Measurements from ENCODE around the gene EGFL6. TPM values are rescaled to one million over a fixed set of nuclear protein-coding genes. Genes with fewer than 3 reads are reported as not detected.

The EGFL6 gene
- total RNA-seq, 1 experiment from 2014 or later = not detected

DNA sequence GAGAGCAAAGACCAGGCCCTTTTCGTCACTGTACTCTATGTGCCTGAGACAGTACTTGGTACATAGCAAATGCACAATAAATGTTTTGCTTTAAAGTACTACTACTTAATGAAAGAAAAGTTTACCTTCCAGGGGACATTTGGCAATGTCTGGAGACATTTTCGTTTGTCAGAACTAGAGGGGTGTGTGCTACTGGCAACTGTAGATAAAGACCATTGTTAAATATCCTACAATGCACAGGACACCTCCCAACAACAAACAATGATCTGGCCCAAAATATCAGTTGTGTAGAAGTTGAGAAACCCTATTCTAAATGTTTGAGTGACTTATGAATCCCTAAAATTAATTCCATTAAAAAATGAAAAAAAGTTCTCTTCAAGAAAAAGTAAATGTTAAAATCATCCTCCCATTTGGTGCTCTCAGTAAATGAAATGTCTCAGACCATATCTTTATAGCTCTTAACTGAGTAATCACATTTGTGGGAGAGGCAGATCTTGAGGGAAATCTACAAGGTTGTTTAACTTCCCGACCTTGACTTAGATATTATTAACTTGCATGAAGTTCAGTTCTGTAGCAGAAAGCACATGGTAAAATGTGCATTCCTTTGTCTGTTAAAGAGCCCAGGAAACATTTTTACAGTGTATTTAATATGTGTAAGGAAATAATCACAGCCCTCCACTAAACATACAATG is 18.5 kb downstream of the EGFL6 start:
- no peak overlapping the region for H3K9ac ChIP-seq (ENCODE audit: low read length)
- DNase-seq (no peak), ATAC-seq (no peak)
- intact Hi-C loops (cut with micrococcal nuclease) = no loop called here
- H3K4me2 ChIP-seq (ENCODE audit: low read length) = no peak overlapping the region
- no peaks in the 10 kb centered on the region for H3K9me2 ChIP-seq (replicated peaks; ENCODE audit: low read length)
- no peaks in the 10 kb centered on the region for H3K36me3 ChIP-seq (ENCODE audit: low read depth, low read length)
- ChIA-PET POLR2A (ENCODE audit: unreplicated experiment) (no interaction called here), CTCF (no interaction called here)
- no peak overlapping the region for H3K27ac ChIP-seq (ENCODE audit: low read length)
- H3K79me2 ChIP-seq (ENCODE audit: low read length) = no peaks in the 10 kb centered on the region
- no peaks in the 10 kb centered on the region for H3K9me3 ChIP-seq (ENCODE audit: low read length)
- H3K4me1 ChIP-seq (ENCODE audit: insufficient read depth, low read length) = no peaks in the 10 kb centered on the region
- no peak overlapping the region for H2AFZ ChIP-seq (ENCODE audit: low read length)
- no peaks in the 10 kb centered on the region for H4K20me1 ChIP-seq (ENCODE audit: low read length)
- H3F3A ChIP-seq (ENCODE audit: low read length, unreplicated experiment) = no peaks in the 10 kb centered on the region
- no TSS peak for BruUV-seq (replicated peaks)
- TF ChIP-seq, protein P1, sequence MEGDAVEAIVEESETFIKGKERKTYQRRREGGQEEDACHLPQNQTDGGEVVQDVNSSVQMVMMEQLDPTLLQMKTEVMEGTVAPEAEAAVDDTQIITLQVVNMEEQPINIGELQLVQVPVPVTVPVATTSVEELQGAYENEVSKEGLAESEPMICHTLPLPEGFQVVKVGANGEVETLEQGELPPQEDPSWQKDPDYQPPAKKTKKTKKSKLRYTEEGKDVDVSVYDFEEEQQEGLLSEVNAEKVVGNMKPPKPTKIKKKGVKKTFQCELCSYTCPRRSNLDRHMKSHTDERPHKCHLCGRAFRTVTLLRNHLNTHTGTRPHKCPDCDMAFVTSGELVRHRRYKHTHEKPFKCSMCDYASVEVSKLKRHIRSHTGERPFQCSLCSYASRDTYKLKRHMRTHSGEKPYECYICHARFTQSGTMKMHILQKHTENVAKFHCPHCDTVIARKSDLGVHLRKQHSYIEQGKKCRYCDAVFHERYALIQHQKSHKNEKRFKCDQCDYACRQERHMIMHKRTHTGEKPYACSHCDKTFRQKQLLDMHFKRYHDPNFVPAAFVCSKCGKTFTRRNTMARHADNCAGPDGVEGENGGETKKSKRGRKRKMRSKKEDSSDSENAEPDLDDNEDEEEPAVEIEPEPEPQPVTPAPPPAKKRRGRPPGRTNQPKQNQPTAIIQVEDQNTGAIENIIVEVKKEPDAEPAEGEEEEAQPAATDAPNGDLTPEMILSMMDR (conservative IDR thresholded peaks at IDR 0.05; ENCODE audit: low read depth, low read length) = no peak
- TF ChIP-seq EZH2 (IDR thresholded peaks at IDR 0.05; ENCODE audit: low read length, unreplicated experiment) (no peak), EZH2phosphoT487 (IDR thresholded peaks at IDR 0.05; ENCODE audit: borderline replicate concordance, low read length) (no peak)
- peaks cover 52% of the 10 kb centered on the region for H3K27me3 ChIP-seq (ENCODE audit: low read length)
- no peak overlapping the region for H3K4me3 ChIP-seq (ENCODE audit: low read length)

DNA sequence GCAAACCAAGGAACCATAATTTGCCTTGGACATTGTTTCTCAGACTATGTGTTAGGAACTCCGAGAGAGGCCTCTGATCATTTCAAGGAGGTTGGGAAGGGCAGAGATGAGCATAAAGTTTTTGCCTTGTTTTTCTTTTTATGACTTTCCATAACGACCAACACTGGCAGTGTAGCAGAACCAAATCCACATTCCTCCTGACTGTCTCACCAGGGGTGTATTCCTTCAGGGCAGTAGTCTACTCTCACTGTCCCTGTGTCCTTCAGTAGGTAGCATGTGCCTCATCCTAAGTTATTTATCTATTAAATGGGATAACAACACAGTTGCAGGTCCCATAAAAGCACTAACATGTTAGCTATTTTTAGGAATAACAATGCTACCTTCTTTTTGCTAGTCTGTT is 20.8 kb downstream of the EGFL6 start:
- TF ChIP-seq EZH2 (IDR thresholded peaks at IDR 0.05; ENCODE audit: low read length, unreplicated experiment) (no peak), EZH2phosphoT487 (IDR thresholded peaks at IDR 0.05; ENCODE audit: borderline replicate concordance, low read length) (no peak)
- TF ChIP-seq, protein P1 (conservative IDR thresholded peaks at IDR 0.05; ENCODE audit: low read depth, low read length) = no peak
- no TSS peak for BruUV-seq (replicated peaks)
- no peak overlapping the region for H3K4me3 ChIP-seq (ENCODE audit: low read length)
- no peaks in the 10 kb centered on the region for H4K20me1 ChIP-seq (ENCODE audit: low read length)
- ATAC-seq = no peak
- CTCF ChIA-PET = no interaction called here
- intact Hi-C loops (cut with micrococcal nuclease) = no loop called here
- H3F3A ChIP-seq (ENCODE audit: low read length, unreplicated experiment) = no peaks in the 10 kb centered on the region
- no peak overlapping the region for H3K9ac ChIP-seq (ENCODE audit: low read length)
- POLR2A ChIA-PET (ENCODE audit: unreplicated experiment) = no interaction called here
- DNase-seq = no peak
- H3K4me1 ChIP-seq (ENCODE audit: insufficient read depth, low read length) = no peaks in the 10 kb centered on the region
- peaks cover 52% of the 10 kb centered on the region for H3K27me3 ChIP-seq (ENCODE audit: low read length)
- H3K4me2 ChIP-seq (ENCODE audit: low read length) = no peak overlapping the region
- no peaks in the 10 kb centered on the region for H3K9me3 ChIP-seq (ENCODE audit: low read length)
- H3K36me3 ChIP-seq (ENCODE audit: low read depth, low read length) = no peaks in the 10 kb centered on the region
- no peak overlapping the region for H3K27ac ChIP-seq (ENCODE audit: low read length)
- no peak overlapping the region for H2AFZ ChIP-seq (ENCODE audit: low read length)
- H3K79me2 ChIP-seq (ENCODE audit: low read length) = no peaks in the 10 kb centered on the region
- H3K9me2 ChIP-seq (replicated peaks; ENCODE audit: low read length) = no peaks in the 10 kb centered on the region

DNA sequence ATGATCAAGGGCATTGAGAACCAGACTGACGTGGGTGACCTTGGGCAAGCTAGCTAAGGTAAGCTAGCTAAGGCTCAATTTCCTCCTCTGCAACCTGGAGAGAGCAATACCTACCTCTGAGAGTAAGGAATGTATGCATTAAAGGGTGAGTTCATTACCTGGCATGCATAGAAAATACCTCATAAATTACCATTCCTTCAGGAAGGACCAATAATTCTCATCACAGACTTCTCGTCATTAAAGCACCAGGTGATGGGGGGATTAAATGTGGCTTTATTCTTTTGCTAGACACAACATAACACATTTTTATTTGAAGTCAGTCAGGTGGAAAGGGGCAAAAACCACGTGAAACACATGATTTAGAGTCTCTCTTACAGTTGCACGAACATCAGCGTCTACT is 21.5 kb downstream of the EGFL6 start:
- TF ChIP-seq EZH2phosphoT487 (IDR thresholded peaks at IDR 0.05; ENCODE audit: borderline replicate concordance, low read length) = no peak
- TF ChIP-seq EZH2 (IDR thresholded peaks at IDR 0.05; ENCODE audit: low read length, unreplicated experiment) = no peak
- TF ChIP-seq, protein P1 (conservative IDR thresholded peaks at IDR 0.05; ENCODE audit: low read depth, low read length) = no peak
- Histone ChIP-seq H4K20me1 (ENCODE audit: low read length) (no peaks in the 10 kb centered on the region), H3K27me3 (ENCODE audit: low read length) (peaks cover 52% of the 10 kb centered on the region), H3K27ac (ENCODE audit: low read length) (no peak overlapping the region), H3K36me3 (ENCODE audit: low read depth, low read length) (no peaks in the 10 kb centered on the region), H3K4me1 (ENCODE audit: insufficient read depth, low read length) (no peaks in the 10 kb centered on the region), H3F3A (ENCODE audit: low read length, unreplicated experiment) (no peaks in the 10 kb centered on the region), H2AFZ (ENCODE audit: low read length) (no peak overlapping the region), H3K4me3 (ENCODE audit: low read length) (no peak overlapping the region), H3K9me3 (ENCODE audit: low read length) (no peaks in the 10 kb centered on the region), H3K9ac (ENCODE audit: low read length) (no peak overlapping the region), H3K9me2 (replicated peaks; ENCODE audit: low read length) (no peaks in the 10 kb centered on the region), H3K79me2 (ENCODE audit: low read length) (no peaks in the 10 kb centered on the region), H3K4me2 (ENCODE audit: low read length) (no peak overlapping the region)
- CTCF ChIA-PET = no interaction called here
- DNase-seq = no peak
- POLR2A ChIA-PET (ENCODE audit: unreplicated experiment) = no interaction called here
- intact Hi-C loops (cut with micrococcal nuclease) = no loop called here
- ATAC-seq = no peak
- no TSS peak for BruUV-seq (replicated peaks)

Measured in PC-3 (cell line).